ENCODE data around the gene TNNC2.

The TNNC2 gene

GRCh38 chr20:45819466-45819865, 7.6 kb downstream of the TNNC2 start:
- Histone ChIP-seq H3K79me2 (ENCODE audit: insufficient read depth, low read length) (no peaks in the 10 kb centered on the region), H3K4me2 (ENCODE audit: low read length) (no peak overlapping the region), H3K27me3 (ENCODE audit: insufficient read depth, low read length) (no peaks in the 10 kb centered on the region), H3K4me3 (ENCODE audit: low read depth, low read length, poor library complexity, severe bottlenecking) (no peak overlapping the region), H3K9me2 (ENCODE audit: low read depth, low read length) (no peaks in the 10 kb centered on the region), H3K9ac (ENCODE audit: low read length) (no peak overlapping the region), H3F3A (ENCODE audit: insufficient read depth, low read length) (peaks cover 7% of the 10 kb centered on the region; the same call in 1 of the 2 replicates), H3K27ac (ENCODE audit: low read depth, low read length, poor library complexity, severe bottlenecking) (no peak overlapping the region), H3K36me3 (ENCODE audit: insufficient read depth, low read length) (peaks cover 33% of the 10 kb centered on the region), H3K4me1 (ENCODE audit: insufficient read depth, low read length, severe bottlenecking) (peaks cover 1% of the 10 kb centered on the region), H3K9me3 (ENCODE audit: low read length) (no peaks in the 10 kb centered on the region), H4K20me1 (ENCODE audit: insufficient read depth, low read length) (no peaks in the 10 kb centered on the region), H2AFZ (ENCODE audit: low read length) (no peak overlapping the region)
- TF ChIP-seq CTCF (IDR thresholded peaks at IDR 0.05; ENCODE audit: low read length) (no peak), EZH2 (IDR thresholded peaks at IDR 0.05; ENCODE audit: borderline replicate concordance, low read length) (no peak)

DNA sequence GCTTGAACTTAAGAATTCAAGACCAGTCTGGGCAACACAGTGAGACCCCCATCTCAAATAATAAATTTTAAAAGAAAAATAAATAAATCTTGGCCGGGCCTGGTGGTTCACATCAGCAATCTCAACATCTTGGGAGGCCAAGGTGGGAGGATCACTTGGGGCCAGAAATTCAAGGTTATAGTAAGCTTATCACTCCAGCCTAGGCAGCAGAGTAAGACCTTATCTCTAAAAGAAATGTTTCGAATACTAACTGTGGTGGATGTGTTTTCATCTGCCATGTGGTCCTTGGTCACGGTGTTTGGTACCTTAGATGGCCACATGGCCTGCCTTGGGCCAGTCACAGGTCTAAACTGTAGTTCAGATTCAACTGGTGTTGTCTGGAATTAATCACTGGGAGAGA, 8.9 kb downstream of the TNNC2 start:
- peaks cover 5% of the 10 kb centered on the region; the same call in 1 of the 2 replicates for H3K79me2 ChIP-seq (ENCODE audit: insufficient read depth, low read length)
- peaks cover 43% of the 10 kb centered on the region for H3K36me3 ChIP-seq (ENCODE audit: insufficient read depth, low read length)
- H3K4me3 ChIP-seq (ENCODE audit: low read depth, low read length, poor library complexity, severe bottlenecking), result no peak overlapping the region
- peaks cover 7% of the 10 kb centered on the region; the same call in 1 of the 2 replicates for H3F3A ChIP-seq (ENCODE audit: insufficient read depth, low read length)
- no peaks in the 10 kb centered on the region for H4K20me1 ChIP-seq (ENCODE audit: insufficient read depth, low read length)
- H3K4me2 ChIP-seq (ENCODE audit: low read length), result no peak overlapping the region
- peaks cover 11% of the 10 kb centered on the region for H3K4me1 ChIP-seq (ENCODE audit: insufficient read depth, low read length, severe bottlenecking)
- TF ChIP-seq EZH2 (IDR thresholded peaks at IDR 0.05; ENCODE audit: borderline replicate concordance, low read length), result no peak
- no peak for TF ChIP-seq CTCF (IDR thresholded peaks at IDR 0.05; ENCODE audit: low read length)
- H3K9me2 ChIP-seq (ENCODE audit: low read depth, low read length), result no peaks in the 10 kb centered on the region
- H3K27ac ChIP-seq (ENCODE audit: low read depth, low read length, poor library complexity, severe bottlenecking), result no peak overlapping the region
- no peaks in the 10 kb centered on the region for H3K27me3 ChIP-seq (ENCODE audit: insufficient read depth, low read length)
- H3K9ac ChIP-seq (ENCODE audit: low read length), result no peak overlapping the region
- H3K9me3 ChIP-seq (ENCODE audit: low read length), result no peaks in the 10 kb centered on the region
- no peak overlapping the region for H2AFZ ChIP-seq (ENCODE audit: low read length)

- H3K4me1 ChIP-seq (ENCODE audit: insufficient read depth, low read length, severe bottlenecking), result peaks cover 11% of the 10 kb centered on the region
- H3K4me2 ChIP-seq (ENCODE audit: low read length), result no peak overlapping the region
- no peak overlapping the region for H3K9ac ChIP-seq (ENCODE audit: low read length)
- H3K27ac ChIP-seq (ENCODE audit: low read depth, low read length, poor library complexity, severe bottlenecking), result no peak overlapping the region
- peaks cover 7% of the 10 kb centered on the region; the same call in 1 of the 2 replicates for H3F3A ChIP-seq (ENCODE audit: insufficient read depth, low read length)
- H3K79me2 ChIP-seq (ENCODE audit: insufficient read depth, low read length), result peaks cover 10% of the 10 kb centered on the region; the same call in 1 of the 2 replicates
- H2AFZ ChIP-seq (ENCODE audit: low read length), result no peak overlapping the region
- no peaks in the 10 kb centered on the region for H4K20me1 ChIP-seq (ENCODE audit: insufficient read depth, low read length)
- TF ChIP-seq EZH2 (IDR thresholded peaks at IDR 0.05; ENCODE audit: borderline replicate concordance, low read length), result no peak
- no peak for TF ChIP-seq CTCF (IDR thresholded peaks at IDR 0.05; ENCODE audit: low read length)
- H3K9me3 ChIP-seq (ENCODE audit: low read length), result no peaks in the 10 kb centered on the region
- H3K9me2 ChIP-seq (ENCODE audit: low read depth, low read length), result no peaks in the 10 kb centered on the region
- no peaks in the 10 kb centered on the region for H3K27me3 ChIP-seq (ENCODE audit: insufficient read depth, low read length)
- no peak overlapping the region for H3K4me3 ChIP-seq (ENCODE audit: low read depth, low read length, poor library complexity, severe bottlenecking)
- H3K36me3 ChIP-seq (ENCODE audit: insufficient read depth, low read length), result peaks cover 47% of the 10 kb centered on the region
Measured at GRCh38 chr20:45817376-45818194, 9.5 kb downstream of the TNNC2 start.
